ENCODE results near the gene PRKN.

PRKN gene

DNA sequence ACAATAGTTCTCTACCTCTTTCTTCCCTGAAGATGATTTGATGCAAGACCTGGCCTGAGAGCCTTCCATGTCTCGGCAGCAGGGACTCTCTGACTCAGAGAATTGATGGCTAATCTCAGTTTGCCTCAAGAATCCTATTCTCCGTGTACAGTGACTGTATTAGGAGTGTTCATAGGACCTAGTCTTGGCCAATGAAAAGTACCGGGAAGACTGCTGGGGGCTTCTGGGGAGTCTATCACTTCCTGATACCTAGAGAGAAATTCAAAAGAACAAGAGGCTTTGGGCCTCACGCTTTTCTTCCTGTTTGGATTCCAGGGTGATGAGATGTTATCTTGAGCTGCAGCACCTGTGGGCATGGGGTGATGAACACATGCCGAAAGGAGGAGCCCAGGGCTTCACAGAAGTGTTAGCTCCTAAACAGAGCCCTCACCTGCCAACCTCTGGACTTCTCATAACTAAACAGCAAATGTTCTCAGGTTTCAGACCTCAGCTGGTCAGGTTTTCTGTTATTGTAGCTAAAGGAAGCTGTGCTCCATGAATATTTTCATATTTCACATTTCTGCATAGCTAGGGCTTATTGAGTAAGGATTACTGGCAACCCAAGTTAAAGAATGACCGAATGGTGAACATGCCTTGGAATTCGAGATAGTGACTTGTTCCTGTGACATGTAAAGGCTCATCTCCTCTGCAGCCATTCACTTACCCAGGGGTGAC lies 1130.6 kb downstream of the PRKN start:
- no peak for DNase-seq (ENCODE audit: low read depth)

DNA sequence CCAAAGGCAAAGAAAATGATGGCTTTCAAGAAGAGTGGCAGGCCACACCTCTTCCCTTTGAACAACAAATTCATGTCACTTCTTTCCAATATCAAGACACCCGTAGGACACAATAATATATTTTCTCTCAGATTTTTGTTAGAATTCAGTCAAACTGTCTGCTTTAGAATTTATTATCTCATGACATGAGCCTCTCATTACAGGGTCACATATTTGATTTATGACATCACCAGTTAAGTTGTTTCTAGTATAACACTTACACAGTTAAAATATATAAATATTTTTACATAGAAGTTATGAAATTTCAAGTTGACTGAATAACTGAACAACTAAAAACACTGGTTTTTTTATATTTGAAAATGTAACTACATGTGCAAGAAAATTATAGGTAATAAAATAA lies 1133.2 kb downstream of the PRKN start:
- DNase-seq (ENCODE audit: low read depth): no peak

DNA sequence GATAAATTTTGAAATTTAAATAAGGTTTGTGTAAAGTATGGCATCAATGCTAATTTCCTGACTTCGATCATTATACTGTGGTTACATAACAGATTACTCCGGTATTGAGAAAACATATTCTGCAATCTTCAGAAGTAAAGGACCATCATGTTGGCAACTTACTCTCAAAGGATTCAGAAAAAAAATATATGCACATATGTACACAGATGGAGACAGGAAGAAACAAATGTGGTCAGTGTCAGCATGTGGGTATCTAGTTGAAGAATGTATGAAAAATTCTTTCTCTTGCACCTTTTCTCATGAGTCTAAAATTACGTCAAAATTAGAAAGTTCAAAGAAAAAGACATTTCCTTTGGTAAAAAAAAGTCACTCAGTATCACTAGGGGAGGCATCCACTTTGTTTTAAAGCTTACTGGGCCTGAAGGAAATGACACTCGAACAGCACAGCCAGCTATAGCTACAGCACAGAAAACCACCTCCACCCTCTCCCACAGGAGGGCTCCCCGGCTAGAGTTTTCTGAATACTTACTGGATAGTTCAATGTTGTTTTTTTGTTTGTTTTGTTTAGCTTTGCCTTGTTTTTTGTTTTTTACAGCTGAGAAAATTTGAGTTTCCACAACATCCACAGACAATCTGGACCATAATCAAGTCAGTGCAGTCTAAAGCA lies 1136.5 kb downstream of the PRKN start:
- no peak for DNase-seq (ENCODE audit: low read depth)

DNA sequence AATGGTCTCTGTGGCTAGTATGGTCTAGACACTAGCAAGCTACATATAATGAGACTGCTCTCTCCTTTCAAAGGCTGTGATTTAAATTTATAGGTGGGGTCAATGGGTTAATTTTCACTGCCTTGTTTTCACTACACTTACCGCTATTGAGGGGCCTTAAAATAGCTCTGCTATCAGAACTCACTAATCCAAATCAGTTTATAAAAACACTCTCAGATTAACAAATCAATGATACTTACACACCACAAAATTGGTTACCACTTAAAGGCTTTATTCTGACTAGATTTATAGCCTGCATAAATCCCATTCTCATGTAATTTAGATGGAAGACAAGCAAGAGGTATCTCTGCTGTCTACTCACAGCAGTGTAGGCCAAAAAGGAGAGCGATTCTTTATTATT lies 1140.7 kb downstream of the PRKN start:
- DNase-seq (ENCODE audit: low read depth): no peak

DNA sequence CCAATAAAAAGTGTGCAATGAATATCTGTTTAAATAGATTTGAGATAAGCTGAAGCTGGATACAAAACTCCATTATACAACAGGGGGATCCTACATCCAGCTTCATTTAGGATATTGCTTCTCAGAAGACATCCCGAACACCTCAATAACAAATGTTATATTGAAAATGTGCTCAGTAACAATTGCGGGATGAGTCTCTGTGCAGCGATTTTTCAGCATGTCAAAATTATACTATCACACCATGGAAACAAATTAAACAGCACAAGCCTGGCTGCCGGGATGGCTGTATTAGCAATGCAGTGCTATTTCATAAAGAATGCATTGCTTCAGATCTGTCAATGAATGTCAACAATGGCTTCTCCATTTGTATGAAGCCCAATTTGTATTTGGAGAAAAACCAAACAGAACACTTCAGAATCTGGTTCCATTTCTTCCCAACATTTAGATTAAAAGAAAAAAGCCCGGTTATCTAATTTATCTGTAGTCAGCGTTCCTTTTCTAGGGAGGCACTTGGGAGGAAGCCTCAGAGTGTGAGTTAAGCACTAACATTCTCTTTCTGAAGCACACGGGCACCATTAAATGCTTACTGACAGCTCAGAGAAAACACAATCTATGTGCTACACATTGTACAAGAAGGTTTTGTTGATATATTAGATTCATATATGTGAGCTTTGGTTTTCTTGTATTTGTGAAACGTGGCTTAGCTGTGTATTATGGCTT lies 1142.8 kb downstream of the PRKN start:
- no peak for DNase-seq (ENCODE audit: low read depth)

DNA sequence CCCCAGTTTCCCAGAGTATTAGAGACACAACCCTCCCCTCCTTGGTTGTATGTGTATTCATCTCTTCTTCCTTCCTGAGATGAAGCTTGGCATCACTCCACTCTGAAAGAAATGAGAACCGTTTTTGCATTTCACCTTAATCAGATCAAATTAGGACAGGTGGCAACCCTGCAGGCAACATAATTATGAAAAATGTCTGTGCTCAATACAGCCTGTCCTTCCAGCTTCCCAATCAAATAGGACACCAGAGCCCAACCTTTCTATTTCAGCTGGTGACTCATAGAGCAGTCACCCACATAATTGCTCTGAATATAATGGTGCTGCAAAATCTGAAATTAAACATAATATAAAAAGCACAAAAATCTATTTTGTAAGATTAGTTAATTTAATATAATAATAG lies 1143.5 kb downstream of the PRKN start:
- DNase-seq (ENCODE audit: low read depth): no peak

DNA sequence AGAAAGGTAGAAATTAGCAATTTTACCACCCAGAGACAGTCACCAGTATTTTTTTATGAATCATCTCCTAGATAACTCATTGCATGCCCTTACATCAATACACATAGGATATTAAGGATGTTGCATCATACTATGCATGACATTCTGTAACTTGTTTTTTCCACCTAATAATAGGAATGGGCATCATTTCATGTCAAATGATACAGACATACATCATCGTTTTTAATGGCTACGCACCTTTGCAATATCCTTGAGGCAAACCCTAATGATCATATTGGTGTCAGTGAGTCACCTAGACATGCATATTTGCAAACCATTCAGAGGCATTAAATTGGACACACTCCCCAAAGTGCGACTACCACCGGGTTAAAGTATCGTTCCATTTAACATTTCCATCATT lies 1144.0 kb downstream of the PRKN start:
- no peak for DNase-seq (ENCODE audit: low read depth)

DNA sequence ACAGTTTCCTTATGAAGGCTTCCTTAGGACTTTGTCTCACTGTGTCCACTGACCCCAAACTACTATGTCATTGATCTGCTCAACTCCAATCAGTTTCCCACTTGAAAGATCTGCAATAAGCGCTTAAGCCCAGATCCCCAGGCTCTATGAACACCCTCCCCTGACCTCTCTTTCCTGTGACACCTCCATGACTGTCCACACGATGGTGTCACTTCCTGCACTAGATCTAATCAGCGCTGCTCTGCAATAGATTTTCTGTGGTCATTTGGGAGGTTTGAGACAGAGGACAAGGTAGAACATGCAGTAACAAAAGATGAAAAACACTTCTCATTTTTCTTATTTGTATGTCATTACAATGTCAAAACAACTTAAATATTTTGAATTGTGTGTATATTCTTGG lies 1149.1 kb downstream of the PRKN start:
- DNase-seq (ENCODE audit: low read depth): no peak

DNA sequence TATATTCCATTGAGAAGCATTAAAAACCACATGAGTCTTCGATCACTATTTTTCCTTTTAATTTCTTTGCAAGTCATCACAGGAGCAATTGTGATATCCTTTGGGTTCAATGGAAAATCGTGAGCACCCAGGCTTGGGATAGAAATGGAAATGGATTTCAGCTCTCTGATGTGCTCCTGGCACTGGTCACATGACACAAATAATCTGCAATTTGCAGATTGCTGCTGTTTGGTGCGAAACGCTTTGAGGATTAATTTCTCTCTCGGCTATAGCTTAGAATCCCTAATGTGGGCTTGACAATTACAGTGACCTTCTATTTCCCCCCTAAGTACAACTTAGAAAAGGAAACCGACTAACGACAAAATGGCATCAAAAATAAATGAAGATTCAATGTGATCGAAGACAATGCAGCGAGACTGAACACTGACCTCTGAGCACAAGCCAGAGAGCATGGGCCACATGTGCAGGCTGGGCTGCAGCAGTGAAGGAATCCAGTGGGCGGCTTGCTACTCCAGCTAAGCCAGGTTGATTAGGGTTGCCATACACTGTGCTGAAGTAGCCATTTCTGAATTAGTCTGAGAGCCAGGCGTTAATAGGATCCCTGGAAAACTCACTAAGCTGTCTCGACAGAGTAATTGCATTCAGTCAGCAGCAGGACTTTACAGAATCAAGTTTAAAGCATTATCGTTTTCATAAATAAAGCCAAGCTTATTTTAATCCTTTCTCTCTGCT lies 1151.9 kb downstream of the PRKN start:
- DNase-seq (ENCODE audit: low read depth): no peak

DNA sequence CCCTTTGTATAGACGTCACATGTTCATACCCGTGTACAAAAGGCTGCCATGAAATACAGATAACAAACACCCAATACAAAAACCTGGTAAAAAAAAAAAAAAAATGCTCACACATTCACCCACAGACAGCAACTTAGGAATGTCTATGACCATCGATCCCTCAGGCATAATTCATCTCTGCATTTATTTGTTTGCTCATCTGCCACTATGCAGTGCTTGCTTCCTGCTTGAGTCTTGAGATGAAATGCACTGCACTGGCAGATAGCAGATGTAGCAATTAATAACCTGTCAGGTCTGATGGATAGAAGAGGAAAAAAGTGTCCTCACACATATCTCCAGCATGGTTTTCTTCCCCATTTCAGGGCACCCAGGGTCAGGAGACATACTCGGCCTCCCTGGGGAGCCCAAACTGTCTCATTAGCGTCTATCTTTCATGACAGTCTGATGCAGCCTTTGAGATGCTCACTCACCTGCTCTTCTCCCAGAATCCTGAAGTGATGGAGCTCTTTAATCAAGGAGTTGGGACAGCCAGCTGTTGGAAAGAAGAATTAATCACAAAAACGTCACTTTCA lies 1158.6 kb downstream of the PRKN start:
- no peak for DNase-seq (ENCODE audit: low read depth)

DNA sequence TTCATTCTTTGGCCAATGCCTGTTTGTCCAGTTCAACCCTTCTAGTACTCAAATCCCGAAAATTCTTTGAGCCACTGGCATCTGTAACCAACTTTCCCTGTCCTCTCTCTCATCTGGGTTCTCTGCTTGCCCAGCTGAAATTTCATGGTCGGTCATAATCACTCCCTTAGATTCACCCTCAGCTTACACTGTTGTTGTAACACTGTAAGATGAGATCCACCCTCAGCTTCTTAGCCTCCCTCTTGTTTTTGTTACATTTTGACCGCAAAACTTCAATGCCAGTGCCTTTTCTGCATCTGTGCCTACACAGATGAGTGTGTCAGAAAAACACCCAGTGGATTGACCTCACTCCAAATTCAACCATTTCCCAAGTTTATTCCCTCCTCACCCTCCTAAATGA lies 1162.6 kb downstream of the PRKN start:
- no peak for DNase-seq (ENCODE audit: low read depth)

DNA sequence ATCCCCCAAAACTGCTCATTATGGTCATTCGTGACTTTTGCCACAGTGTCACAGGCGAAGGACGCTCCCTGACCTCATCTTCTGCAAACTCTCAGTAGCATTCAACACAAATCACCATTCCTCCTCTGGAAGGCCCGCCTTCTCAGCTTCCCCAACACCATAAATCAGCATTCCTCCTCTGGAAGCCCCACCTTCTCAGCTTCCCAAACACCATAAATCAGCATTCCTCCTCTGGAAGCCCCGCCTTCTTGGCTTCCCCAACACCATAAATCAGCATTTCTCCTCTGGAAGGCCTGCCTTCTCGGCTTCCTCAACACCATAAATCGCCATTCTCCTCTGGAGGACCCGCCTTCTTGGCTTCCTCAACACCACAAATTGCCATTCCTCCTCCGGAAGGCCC lies 1165.7 kb downstream of the PRKN start:
- DNase-seq (ENCODE audit: low read depth): no peak

DNA sequence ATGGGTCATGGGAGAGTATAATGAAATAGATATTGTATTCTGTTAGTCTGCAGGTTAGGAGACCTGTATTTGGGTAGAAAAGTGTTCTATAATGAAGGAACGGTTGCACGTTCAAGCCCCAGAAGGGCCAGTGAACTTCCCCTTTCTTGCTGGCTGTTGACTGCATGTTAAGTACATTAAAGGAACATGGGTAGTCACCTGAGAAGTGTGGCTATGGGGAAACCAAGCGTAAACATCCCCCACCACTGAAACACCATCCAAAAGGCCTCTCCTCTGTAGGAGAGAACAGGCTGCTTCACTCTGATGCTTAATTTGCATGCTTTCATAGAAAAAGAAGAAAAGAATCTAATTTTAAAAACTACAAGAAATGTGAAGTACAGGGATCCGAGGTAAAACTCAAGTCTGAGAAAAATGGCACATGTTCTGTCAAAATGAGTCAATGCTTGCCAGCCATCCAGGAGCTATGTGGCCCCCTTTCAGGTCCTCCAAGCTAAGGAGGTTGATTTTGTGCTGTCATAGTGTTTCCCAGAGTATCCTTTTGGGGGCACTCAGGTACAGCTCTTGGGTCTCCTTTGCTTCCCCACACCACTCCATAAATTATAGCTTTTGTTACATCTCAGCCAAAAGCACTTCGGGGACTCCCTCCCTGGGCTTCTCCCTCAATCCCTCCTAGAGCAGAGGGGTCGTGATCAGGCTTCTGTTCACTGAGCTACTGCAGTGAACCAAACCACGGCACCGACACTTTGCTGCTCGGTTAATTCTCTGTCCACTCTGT lies 1170.0 kb downstream of the PRKN start:
- DNase-seq (ENCODE audit: low read depth): no peak

DNA sequence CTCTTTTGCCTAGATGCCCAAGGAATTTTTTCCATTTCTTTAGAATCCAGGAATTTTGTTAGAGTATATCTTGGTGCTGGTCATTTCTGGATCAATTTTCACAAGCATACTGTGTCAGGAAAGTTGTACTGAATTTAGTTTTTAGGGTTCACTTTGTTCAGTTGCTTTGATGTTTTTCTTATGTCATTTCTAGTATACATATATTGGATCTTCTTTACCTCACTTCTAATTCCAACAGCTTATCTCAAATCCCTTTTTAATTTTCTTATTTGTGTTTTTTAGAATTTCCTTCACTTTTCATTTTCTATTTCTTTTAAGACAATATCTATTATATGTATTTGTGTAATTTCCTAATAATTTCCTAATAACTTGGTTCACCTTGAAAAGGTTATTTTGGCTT lies 1172.7 kb downstream of the PRKN start:
- DNase-seq (ENCODE audit: low read depth): no peak

DNA sequence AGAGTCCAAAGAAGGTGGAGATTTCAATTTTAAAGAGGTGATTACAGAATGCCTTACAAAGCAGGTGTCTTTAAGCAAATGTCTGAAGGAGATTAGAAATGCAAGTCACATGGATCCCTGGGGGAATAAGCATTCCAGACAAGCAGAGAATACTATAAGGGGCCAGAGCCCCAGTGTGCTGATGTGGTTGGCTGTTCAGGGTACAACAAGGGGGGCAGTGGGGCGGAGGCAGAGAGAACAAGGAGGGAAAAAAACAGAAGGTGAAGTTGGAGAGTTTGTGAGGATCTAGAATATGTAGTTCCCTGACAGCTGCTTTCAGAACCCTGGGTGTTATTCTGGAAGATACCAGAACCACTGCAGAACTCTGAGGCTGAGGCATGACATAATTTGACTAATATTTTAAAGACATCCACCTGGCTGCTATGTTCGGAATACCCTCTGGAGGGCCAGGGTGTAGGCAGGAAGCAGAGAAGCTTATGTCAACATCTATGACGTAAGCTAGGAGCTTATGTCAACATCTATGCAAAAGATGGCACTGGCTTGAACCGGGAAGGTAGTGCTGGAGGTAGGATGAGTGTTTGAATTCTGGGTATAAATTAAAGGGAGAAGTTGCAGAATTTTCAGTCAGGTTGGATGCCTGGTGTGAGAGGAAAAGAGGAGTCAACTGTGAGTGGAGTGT lies 1177.5 kb downstream of the PRKN start:
- no peak for DNase-seq (ENCODE audit: low read depth)

DNA sequence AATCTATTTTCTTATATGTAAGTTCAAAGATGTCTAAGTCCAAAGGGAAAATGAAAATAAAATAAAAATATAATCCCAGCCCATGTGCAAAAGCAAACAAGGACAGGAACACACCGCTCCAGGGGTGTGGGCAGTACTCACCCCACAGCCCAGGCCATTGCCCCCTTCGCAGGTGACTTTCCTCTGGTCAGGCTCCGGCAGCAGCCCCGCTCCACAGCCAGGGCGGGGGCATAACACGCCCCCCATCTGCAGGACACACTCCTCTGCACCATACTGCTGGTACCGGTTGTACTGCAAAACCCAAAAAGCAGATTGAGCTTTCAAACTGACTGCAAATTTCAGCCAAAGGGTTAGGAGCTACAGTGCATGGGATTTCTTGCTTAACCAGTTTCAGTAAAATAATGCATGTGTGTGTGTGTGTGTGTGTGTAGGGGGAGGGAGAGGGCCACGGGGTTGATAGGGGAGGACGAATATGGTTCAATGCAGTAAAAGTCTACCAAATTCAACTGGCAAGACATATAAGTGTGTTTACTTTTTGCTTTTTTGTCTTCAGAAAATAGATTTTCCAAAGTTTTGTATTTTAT lies 1178.8 kb downstream of the PRKN start:
- no peak for DNase-seq (ENCODE audit: low read depth)

DNA sequence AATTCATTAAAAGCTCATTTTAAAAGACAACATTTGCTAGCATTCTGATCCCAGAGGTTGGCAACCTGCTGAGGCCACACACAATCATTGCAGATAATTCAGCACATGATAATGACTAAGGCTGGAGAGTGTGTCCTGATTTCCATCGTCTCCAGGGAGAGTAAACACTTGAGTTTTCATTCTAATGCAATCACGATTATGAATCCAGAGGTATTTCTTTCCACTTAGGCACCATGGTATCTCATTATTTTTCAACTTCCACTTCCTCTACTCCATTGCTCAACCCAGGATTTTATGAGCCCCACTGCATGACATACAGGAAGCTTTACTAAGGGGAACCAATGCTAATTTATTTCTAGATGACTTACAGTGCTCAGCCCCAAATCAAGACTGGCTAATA lies 1179.9 kb downstream of the PRKN start:
- no peak for DNase-seq (ENCODE audit: low read depth)

DNA sequence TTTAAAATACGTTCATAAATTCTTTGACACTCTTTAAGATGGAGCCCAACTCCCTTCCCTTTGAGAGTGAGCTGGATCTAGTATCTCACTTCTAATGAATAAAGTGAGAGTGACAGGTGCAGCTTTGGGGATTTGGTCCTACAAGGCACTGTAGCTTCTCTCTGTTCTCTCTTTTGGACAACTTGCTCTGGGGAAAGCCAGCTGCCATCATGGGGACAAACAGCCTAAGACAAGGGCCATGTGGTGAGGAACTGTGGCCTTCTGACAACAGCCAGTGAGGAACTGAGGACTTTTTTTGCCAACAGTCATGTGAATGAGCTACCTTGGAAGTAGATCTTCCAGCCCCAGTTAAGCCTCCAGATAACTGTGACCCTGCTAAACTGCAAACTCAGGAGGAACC lies 1180.9 kb downstream of the PRKN start:
- DNase-seq (ENCODE audit: low read depth): no peak

DNA sequence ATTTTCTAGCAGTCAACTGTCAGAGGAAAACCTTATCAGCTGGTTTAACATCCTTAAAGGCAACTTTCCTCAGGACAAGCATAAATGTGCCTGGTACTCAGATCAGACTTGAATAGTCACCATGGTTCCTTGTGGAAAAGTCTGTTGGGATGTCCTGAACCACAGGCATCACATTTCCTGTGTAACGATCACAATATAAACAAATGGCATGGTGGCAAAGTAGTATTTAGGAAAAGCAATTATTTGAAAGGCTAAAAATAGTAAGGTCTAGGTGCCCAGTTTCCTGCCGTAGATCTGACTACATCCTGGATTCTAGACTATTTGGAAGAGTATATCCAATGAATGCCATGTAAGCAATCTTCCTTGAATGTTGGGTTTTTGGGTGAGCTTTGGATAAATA lies 1181.8 kb downstream of the PRKN start:
- DNase-seq (ENCODE audit: low read depth): no peak

DNA sequence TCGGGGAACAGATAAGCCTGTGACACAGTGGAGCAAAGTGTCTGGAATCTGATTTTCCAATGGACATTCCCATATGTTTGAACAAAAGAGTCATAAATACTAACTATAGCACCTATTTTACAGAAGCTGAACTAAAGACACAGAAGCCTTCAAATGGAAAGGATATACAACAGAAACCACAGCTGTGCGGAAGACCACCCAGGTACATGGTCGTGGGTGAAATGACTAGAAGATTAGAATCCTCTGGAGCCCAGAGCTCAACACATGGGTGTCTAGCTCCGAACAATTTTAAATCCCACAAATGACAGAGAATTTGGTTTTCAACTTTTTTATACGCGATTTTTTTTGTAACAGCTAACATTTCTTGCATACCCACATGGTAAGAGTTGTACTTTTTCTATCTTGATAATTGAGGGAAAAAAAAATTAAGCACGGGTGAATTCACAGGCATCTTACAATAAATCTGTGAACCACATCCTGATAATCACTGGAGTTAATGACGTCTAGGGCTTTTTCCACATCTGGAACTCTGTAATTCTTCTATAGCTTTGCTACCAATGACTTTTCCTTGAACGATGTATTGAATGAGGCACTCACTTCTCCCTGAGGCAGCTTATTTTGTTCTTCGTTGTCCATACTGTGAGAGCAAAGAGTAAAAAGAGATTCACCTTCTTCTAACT lies 1182.6 kb downstream of the PRKN start:
- no peak for DNase-seq (ENCODE audit: low read depth)

Data from HS-27A (cell line).